ENCODE measurements around the gene GALK2.

DNA sequence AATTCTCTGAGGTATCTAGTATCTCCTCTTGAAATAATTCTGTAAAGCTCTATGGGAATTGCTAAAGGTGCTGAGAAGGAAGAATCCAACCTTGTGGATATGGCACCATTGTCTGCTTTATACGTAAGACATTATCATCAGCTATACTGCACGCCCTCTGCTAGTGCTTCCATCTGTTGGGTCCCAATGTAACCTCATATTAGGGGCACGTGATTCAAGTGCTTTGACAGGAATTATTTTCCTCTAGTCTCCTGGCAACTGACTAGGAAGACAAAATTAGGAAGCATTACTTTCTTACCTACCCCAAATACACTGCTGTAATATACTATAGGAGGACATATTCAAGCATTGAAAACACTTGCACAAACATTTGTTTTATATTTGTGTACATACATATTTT, 38.6 kb upstream of the GALK2 start:
- TF ChIP-seq, protein P1, sequence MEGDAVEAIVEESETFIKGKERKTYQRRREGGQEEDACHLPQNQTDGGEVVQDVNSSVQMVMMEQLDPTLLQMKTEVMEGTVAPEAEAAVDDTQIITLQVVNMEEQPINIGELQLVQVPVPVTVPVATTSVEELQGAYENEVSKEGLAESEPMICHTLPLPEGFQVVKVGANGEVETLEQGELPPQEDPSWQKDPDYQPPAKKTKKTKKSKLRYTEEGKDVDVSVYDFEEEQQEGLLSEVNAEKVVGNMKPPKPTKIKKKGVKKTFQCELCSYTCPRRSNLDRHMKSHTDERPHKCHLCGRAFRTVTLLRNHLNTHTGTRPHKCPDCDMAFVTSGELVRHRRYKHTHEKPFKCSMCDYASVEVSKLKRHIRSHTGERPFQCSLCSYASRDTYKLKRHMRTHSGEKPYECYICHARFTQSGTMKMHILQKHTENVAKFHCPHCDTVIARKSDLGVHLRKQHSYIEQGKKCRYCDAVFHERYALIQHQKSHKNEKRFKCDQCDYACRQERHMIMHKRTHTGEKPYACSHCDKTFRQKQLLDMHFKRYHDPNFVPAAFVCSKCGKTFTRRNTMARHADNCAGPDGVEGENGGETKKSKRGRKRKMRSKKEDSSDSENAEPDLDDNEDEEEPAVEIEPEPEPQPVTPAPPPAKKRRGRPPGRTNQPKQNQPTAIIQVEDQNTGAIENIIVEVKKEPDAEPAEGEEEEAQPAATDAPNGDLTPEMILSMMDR (IDR thresholded peaks at IDR 0.05; ENCODE audit: low read length): no peak
- TF ChIP-seq EZH2 (optimal IDR thresholded peaks at IDR 0.05; ENCODE audit: low read depth, low read length): no peak

All from MM.1S (cell line).